B cell (primary cell): ENCODE measurements around the gene PEX14. TPM values are rescaled to one million over a fixed set of nuclear protein-coding genes. Genes with fewer than 3 reads are reported as not detected.
A peak's percentile ranks its signal among the peaks of the same experiment; 100 is the strongest.

Experiments used
- ATAC-seq: fragments of 200-7000 bp; cut with Tn5 transposase; one replicate; pipeline ENCODE4 v1.10.0; 2021; ENCODE audit warnings: low read depth, mild to moderate bottlenecking, moderate number of reproducible peaks, moderate library complexity
- CTCF ChIA-PET: fragments of 350-600 bp; sonication (Branson Sonifier 250); formaldehyde crosslinking; loops from one replicate; lab custom pipeline; 2021; ENCODE audit warnings: antibody characterized with exemption, inconsistent platforms; lab: Charles Lee
- POLR2A ChIA-PET: fragments of 350-600 bp; sonication (Branson Sonifier 250); formaldehyde crosslinking; loops from one replicate; lab custom pipeline; 2021; ENCODE audit warnings: antibody characterized with exemption; lab: Charles Lee
- DNase-seq: peaks from one replicate; pipeline ENCODE4 v3.0.0; 2013
- H2AFZ ChIP-seq: 2 replicates; pipeline ENCODE4 v1.6.1; 2012; ENCODE audit warnings: mild to moderate bottlenecking, low read depth, low read length; ENCODE audit not compliant: insufficient read depth, poor library complexity, severe bottlenecking
- H3K27ac ChIP-seq, 2 donors: 1 replicate in 1 of 2; 2 replicates in 1 of 2; pipeline ENCODE4 v1.5.1; 2012 to 2013; ENCODE audit warnings: low read length in 2 of 2, mild to moderate bottlenecking in 2 of 2, moderate library complexity in 1 of 2
- H3K27me3 ChIP-seq, 4 experiments: fragments of 200-600 bp in 1 of 4; sonication (generic) in 1 of 4; replicated peaks in 1 of 4; 1 replicate in 2 of 4; 2 replicates in 2 of 4; pipeline versions ENCODE4 v1.6.1 to v1.7.0; 2013 to 2016; ENCODE audit warnings: low read length in 3 of 4, mild to moderate bottlenecking in 2 of 4, mixed read lengths in 1 of 4, moderate library complexity in 1 of 4; ENCODE audit not compliant: insufficient read depth in 4 of 4, control insufficient read depth in 3 of 4; ENCODE audit errors: control extremely low read depth in 1 of 4
- H3K36me3 ChIP-seq, 2 experiments: replicated peaks in 1 of 2; 1 replicate in 1 of 2; 2 replicates in 1 of 2; pipeline versions ENCODE4 v1.6.1 to v1.7.1; 2013; ENCODE audit warnings: low read length in 1 of 2; ENCODE audit not compliant: insufficient read depth in 2 of 2, control insufficient read depth in 1 of 2; ENCODE audit errors: control extremely low read depth in 1 of 2, extremely low read depth in 1 of 2
- H3K4me1 ChIP-seq, 2 donors: fragments of 200-600 bp in 1 of 2; sonication (generic) in 1 of 2; 1 replicate in 1 of 2; 2 replicates in 1 of 2; pipeline versions ENCODE4 v1.5.1 to v1.6.1; 2013 to 2017; ENCODE audit warnings: low read length in 2 of 2; ENCODE audit not compliant: control insufficient read depth in 2 of 2, insufficient read depth in 2 of 2
- H3K4me2 ChIP-seq: replicated peaks from 2 replicates; pipeline ENCODE3; 2012; ENCODE audit warnings: mild to moderate bottlenecking, low read depth, low read length; ENCODE audit not compliant: poor library complexity, severe bottlenecking
- H3K4me3 ChIP-seq, 5 experiments: fragments of 200-600 bp in 1 of 5; sonication (generic) in 1 of 5; 1 replicate in 3 of 5; 2 replicates in 2 of 5; pipeline versions ENCODE4 v1.5.1 to v1.7.0; 2011 to 2016; ENCODE audit warnings: low read length in 4 of 5, mild to moderate bottlenecking in 4 of 5, low read depth in 2 of 5, control low read depth in 1 of 5, moderate library complexity in 1 of 5; ENCODE audit not compliant: insufficient read depth in 1 of 5; ENCODE audit errors: control extremely low read depth in 1 of 5, extremely low read depth in 1 of 5
- H3K79me2 ChIP-seq: fragments of 200-600 bp; sonication (generic); one replicate; pipeline ENCODE4 v1.6.0; 2016; ENCODE audit warnings: low read length; ENCODE audit not compliant: control insufficient read depth, insufficient read depth
- H3K9ac ChIP-seq: fragments of 200-600 bp; sonication (generic); 2 replicates; pipeline ENCODE4 v1.6.1; 2017; ENCODE audit warnings: mild to moderate bottlenecking, low read length, moderate library complexity
- H3K9me3 ChIP-seq, 3 donors: one replicate each; pipeline versions ENCODE4 v1.6.1 to v1.7.1; 2013; ENCODE audit warnings: low read length in 2 of 3; ENCODE audit not compliant: control insufficient read depth in 2 of 3, insufficient read depth in 1 of 3; ENCODE audit errors: control extremely low read depth in 1 of 3
- H4K20me1 ChIP-seq: 2 replicates; pipeline ENCODE4 v1.6.0; 2012; ENCODE audit warnings: mild to moderate bottlenecking, low read length; ENCODE audit not compliant: insufficient read depth, control insufficient read depth, poor library complexity, severe bottlenecking
- H3K27ac Mint-ChIP-seq: one replicate; pipeline ENCODE4 v1.8.0; 2021; ENCODE audit warnings: mixed read lengths
- H3K27me3 Mint-ChIP-seq: one replicate; pipeline ENCODE4 v1.8.0; 2021; ENCODE audit warnings: mixed read lengths
- H3K4me1 Mint-ChIP-seq: one replicate; pipeline ENCODE4 v1.8.0; 2021; ENCODE audit warnings: mixed read lengths
- H3K4me3 Mint-ChIP-seq: one replicate; pipeline ENCODE4 v1.8.0; 2021; ENCODE audit warnings: mixed read lengths
- H3K9me3 Mint-ChIP-seq: one replicate; pipeline ENCODE4 v1.8.0; 2022; ENCODE audit warnings: mixed read lengths; ENCODE audit not compliant: insufficient read depth
- CTCF ChIP-seq: fragments of 200-600 bp; IDR thresholded peaks from one replicate; pipeline ENCODE4 v1.8.0; 2022; ENCODE audit warnings: antibody characterized with exemption, mild to moderate bottlenecking
- EZH2 ChIP-seq: IDR thresholded peaks from 2 replicates; pipeline ENCODE4 v1.6.1; 2012; ENCODE audit warnings: borderline replicate concordance, low read depth, mild to moderate bottlenecking, moderate library complexity, low read length; ENCODE audit not compliant: insufficient read depth, poor library complexity, severe bottlenecking
- WGBS: methylation state at CpG from one replicate; pipeline ENCODE4 v1.1.5; 2013; ENCODE audit warnings: missing lambda C conversion rate; ENCODE audit not compliant: insufficient coverage; 5-methylcytosine and 5-hydroxymethylcytosine counted together
- intact Hi-C: fragments of 100-400 bp; cut with micrococcal nuclease; formaldehyde crosslinking; loops from one replicate; pipeline ENCODE4 v1.10.0; 2022
- polyA plus RNA-seq: library from polyadenylated mRNA; depleted of rRNA; stranded (reverse); fragments of >200 nt; gene quantifications from 2 replicates; pipeline ENCODE4 v1.2.3, GENCODE V29; 2012
- total RNA-seq, 2 donors: library from RNA; stranded (reverse); fragments of 120-200 nt in 1 of 2; gene quantifications; 1 replicate in 1 of 2; 2 replicates in 1 of 2; pipeline versions ENCODE4 v1.2.3 to v1.2.4, GENCODE V29; 2013 to 2022

PEX14 gene
- total and polyA plus RNA-seq, 2 donors (not counting 1 experiment from before 2014, with no cell fraction given), result 14.1 to 19.3 TPM

GRCh38 chr1:10520497-10520896 is 45.7 kb downstream of the PEX14 start:
- 100% methylated on average over 3 of the region's 6 CpGs for WGBS
- H4K20me1 ChIP-seq, result peaks cover 48% of the 10 kb centered on the region
- H2AFZ ChIP-seq, result no peak overlapping the region
- H3K4me3 ChIP-seq, result no peak overlapping the region
- peaks cover 64% of the 10 kb centered on the region for H3K79me2 ChIP-seq
- H3K9me3 ChIP-seq, result no peaks in the 10 kb centered on the region
- TF ChIP-seq CTCF, result no peak
- TF ChIP-seq EZH2, result no peak
- no peak overlapping the region for H3K9ac ChIP-seq
- H3K4me2 ChIP-seq, result no peak overlapping the region
- H3K4me1 ChIP-seq, result peaks cover 2 to 4% of the 10 kb centered on the region in 2 donors
- Mint-ChIP-seq H3K4me3 (no peak overlapping the region), H3K27me3 (no peaks in the 10 kb centered on the region), H3K27ac (no peak overlapping the region), H3K9me3 (no peaks in the 10 kb centered on the region), H3K4me1 (peaks cover 16% of the 10 kb centered on the region)
- H3K27ac ChIP-seq, result no peak overlapping the region
- no peaks in the 10 kb centered on the region for H3K27me3 ChIP-seq
- DNase-seq, result no peak
- ChIA-PET CTCF (interaction anchor here (1.6 to 2.0 kb wide), 2 partner anchors 14 to 25 kb away, joined by 5 to 6 read pairs; no protein-coding TSS in a partner anchor), POLR2A (interaction anchor here (0.6 kb wide), 1 partner anchor 47 kb away, joined by 5 read pairs; no protein-coding TSS in a partner anchor)
- peaks cover 0 to 16% of the 10 kb centered on the region in 2 experiments for H3K36me3 ChIP-seq
- ATAC-seq, result no peak
- intact Hi-C loops, result no loop called here

- Histone ChIP-seq H3K9me3 (no peaks in the 10 kb centered on the region), H2AFZ (no peak overlapping the region), H3K79me2 (peaks cover 62% of the 10 kb centered on the region), H3K4me3 (no peak overlapping the region), H3K4me1 (no peaks in the 10 kb centered on the region), H4K20me1 (peaks cover 43% of the 10 kb centered on the region), H3K4me2 (no peak overlapping the region), H3K9ac (no peak overlapping the region), H3K27me3 (no peaks in the 10 kb centered on the region), H3K36me3 (peaks cover 0 to 16% of the 10 kb centered on the region in 2 experiments), H3K27ac (no peak overlapping the region)
- Mint-ChIP-seq H3K9me3 (no peaks in the 10 kb centered on the region), H3K27me3 (no peaks in the 10 kb centered on the region), H3K27ac (no peak overlapping the region), H3K4me1 (peaks cover 11% of the 10 kb centered on the region), H3K4me3 (no peak overlapping the region)
- ChIA-PET CTCF (no interaction called here), POLR2A (interaction anchor here (0.6 kb wide), 1 partner anchor 47 kb away, joined by 5 read pairs; no protein-coding TSS in a partner anchor)
- DNase-seq, result no peak
- ATAC-seq, result no peak
- WGBS, result no CpG with 5 or more reads among the region's 1 CpG
- intact Hi-C loops, result no loop called here
- TF ChIP-seq CTCF (peak; percentile 26), EZH2 (no peak)
Observed at GRCh38 chr1:10520952-10521351, 46.2 kb downstream of the PEX14 start.
